ENCODE measurements around the gene TMEM207. TPM values are rescaled to one million over a fixed set of nuclear protein-coding genes. Genes with fewer than 3 reads are reported as not detected.

The TMEM207 gene
- total RNA-seq, 2 donors from 2014 or later, result not detected

- WGBS, 2 donors, result 89 to 91% methylated on average over 1 of the region's 1 CpG
- H3K27ac ChIP-seq, result no peak overlapping the region
- no peak for TF ChIP-seq POLR2A (IDR thresholded peaks at IDR 0.05)
- TF ChIP-seq, protein P1, sequence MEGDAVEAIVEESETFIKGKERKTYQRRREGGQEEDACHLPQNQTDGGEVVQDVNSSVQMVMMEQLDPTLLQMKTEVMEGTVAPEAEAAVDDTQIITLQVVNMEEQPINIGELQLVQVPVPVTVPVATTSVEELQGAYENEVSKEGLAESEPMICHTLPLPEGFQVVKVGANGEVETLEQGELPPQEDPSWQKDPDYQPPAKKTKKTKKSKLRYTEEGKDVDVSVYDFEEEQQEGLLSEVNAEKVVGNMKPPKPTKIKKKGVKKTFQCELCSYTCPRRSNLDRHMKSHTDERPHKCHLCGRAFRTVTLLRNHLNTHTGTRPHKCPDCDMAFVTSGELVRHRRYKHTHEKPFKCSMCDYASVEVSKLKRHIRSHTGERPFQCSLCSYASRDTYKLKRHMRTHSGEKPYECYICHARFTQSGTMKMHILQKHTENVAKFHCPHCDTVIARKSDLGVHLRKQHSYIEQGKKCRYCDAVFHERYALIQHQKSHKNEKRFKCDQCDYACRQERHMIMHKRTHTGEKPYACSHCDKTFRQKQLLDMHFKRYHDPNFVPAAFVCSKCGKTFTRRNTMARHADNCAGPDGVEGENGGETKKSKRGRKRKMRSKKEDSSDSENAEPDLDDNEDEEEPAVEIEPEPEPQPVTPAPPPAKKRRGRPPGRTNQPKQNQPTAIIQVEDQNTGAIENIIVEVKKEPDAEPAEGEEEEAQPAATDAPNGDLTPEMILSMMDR (IDR thresholded peaks at IDR 0.05), result no peak
- no peak for DNase-seq
- no peaks in the 10 kb centered on the region for H3K9me3 ChIP-seq
- H3K36me3 ChIP-seq (replicated peaks in 1 of 2; ENCODE audit: insufficient read depth in 1 of 2, low read depth in 2 of 2), result no peaks in the 10 kb centered on the region
- H3K27me3 ChIP-seq, result no peaks in the 10 kb centered on the region
- H3K4me1 ChIP-seq, result peaks cover 18% of the 10 kb centered on the region
- no peak overlapping the region for H3K4me3 ChIP-seq
- intact Hi-C loops (cut with DNase I), result no loop called here
- ATAC-seq, result no peak
These were observed 7.1 kb upstream of the TMEM207 start for GRCh38 chr3:190456770-190457169.

DNA sequence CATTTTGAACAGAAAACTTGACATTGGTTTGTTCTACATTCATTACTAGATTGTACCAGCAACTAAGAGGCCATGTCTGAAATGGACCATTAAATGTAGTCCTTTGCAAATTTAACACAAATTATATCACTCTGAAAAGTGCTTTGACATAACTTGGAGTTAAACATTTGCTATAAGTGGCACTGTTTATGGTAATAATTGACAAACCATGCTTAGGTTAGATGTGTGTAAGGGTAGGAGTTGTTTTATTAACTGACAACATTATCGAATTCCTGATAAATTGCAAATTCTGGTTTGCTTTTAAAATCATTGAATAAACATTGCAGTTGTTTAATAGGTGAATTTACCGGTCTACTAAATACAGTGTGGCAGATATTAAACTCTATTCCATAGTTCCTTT lies 6.1 kb upstream of the TMEM207 start:
- Histone ChIP-seq H3K36me3 (replicated peaks in 1 of 2; ENCODE audit: insufficient read depth in 1 of 2, low read depth in 2 of 2) (no peaks in the 10 kb centered on the region), H3K27ac (no peak overlapping the region), H3K27me3 (no peaks in the 10 kb centered on the region), H3K4me3 (no peak overlapping the region), H3K4me1 (peaks cover 18% of the 10 kb centered on the region), H3K9me3 (no peaks in the 10 kb centered on the region)
- WGBS, 2 donors, result 11 to 13% methylated on average over 2 of the region's 2 CpGs
- TF ChIP-seq POLR2A (IDR thresholded peaks at IDR 0.05), result no peak
- TF ChIP-seq, protein P1 (IDR thresholded peaks at IDR 0.05), result no peak
- DNase-seq (no peak), ATAC-seq (no peak)
- intact Hi-C loops (cut with DNase I), result no loop called here

DNA sequence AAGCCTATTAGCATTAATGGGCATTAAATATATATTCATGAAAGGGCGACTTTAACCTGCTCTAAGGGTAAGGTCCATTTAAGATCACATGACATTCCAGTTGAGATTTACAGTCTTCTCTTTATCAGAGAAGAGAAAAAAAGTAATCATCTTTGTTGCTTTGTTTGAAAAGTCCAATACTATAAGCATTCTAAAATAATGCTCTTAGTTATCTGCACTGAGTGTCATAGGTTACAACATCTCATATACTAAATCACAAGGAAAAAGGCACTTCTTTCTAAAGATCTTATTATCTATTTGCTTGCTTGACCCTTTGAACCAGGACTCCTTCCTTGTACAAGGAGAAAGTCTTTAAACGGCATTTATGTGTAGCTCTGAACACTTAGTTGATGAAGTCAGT lies 1.4 kb downstream of the TMEM207 start:
- Histone ChIP-seq H3K36me3 (replicated peaks in 1 of 2; ENCODE audit: insufficient read depth in 1 of 2, low read depth in 2 of 2) (no peaks in the 10 kb centered on the region), H3K9me3 (no peaks in the 10 kb centered on the region), H3K4me3 (no peak overlapping the region), H3K4me1 (no peaks in the 10 kb centered on the region), H3K27ac (no peak overlapping the region), H3K27me3 (no peaks in the 10 kb centered on the region)
- no peak for DNase-seq
- ATAC-seq, result no peak
- TF ChIP-seq, protein P1 (IDR thresholded peaks at IDR 0.05), result no peak
- TF ChIP-seq POLR2A (IDR thresholded peaks at IDR 0.05), result no peak
- intact Hi-C loops (cut with DNase I), result no loop called here
- 88 to 90% methylated on average over 2 of the region's 2 CpGs for WGBS, 2 donors

GRCh38 chr3:190446573-190447279 lies 3.0 kb downstream of the TMEM207 start:
- H3K27ac ChIP-seq, result no peak overlapping the region
- TF ChIP-seq POLR2A (IDR thresholded peaks at IDR 0.05), result no peak
- TF ChIP-seq, protein P1 (IDR thresholded peaks at IDR 0.05), result no peak
- intact Hi-C loops (cut with DNase I), result no loop called here
- no peaks in the 10 kb centered on the region for H3K27me3 ChIP-seq
- 46 to 64% methylated on average over 6 of the region's 6 CpGs for WGBS, 2 donors
- no peaks in the 10 kb centered on the region for H3K9me3 ChIP-seq
- ATAC-seq, result no peak
- no peaks in the 10 kb centered on the region for H3K4me1 ChIP-seq
- H3K36me3 ChIP-seq (replicated peaks in 1 of 2; ENCODE audit: insufficient read depth in 1 of 2, low read depth in 2 of 2), result no peaks in the 10 kb centered on the region
- no peak overlapping the region for H3K4me3 ChIP-seq
- no peak for DNase-seq

GRCh38 chr3:190444576-190445145 lies 5.0 kb downstream of the TMEM207 start:
- H3K27ac ChIP-seq, result no peak overlapping the region
- no peak overlapping the region for H3K4me3 ChIP-seq
- H3K9me3 ChIP-seq, result no peaks in the 10 kb centered on the region
- no peaks in the 10 kb centered on the region for H3K4me1 ChIP-seq
- H3K36me3 ChIP-seq (replicated peaks in 1 of 2; ENCODE audit: insufficient read depth in 1 of 2, low read depth in 2 of 2), result no peaks in the 10 kb centered on the region
- ATAC-seq (no peak), DNase-seq (no peak)
- WGBS, 2 donors, result 86 to 97% methylated on average over 3 of the region's 3 CpGs
- intact Hi-C loops (cut with DNase I), result no loop called here
- TF ChIP-seq, protein P1 (IDR thresholded peaks at IDR 0.05), result no peak
- no peak for TF ChIP-seq POLR2A (IDR thresholded peaks at IDR 0.05)
- H3K27me3 ChIP-seq, result no peaks in the 10 kb centered on the region
